ENCODE measurements around the gene ACVR1C.

The ACVR1C gene

DNA sequence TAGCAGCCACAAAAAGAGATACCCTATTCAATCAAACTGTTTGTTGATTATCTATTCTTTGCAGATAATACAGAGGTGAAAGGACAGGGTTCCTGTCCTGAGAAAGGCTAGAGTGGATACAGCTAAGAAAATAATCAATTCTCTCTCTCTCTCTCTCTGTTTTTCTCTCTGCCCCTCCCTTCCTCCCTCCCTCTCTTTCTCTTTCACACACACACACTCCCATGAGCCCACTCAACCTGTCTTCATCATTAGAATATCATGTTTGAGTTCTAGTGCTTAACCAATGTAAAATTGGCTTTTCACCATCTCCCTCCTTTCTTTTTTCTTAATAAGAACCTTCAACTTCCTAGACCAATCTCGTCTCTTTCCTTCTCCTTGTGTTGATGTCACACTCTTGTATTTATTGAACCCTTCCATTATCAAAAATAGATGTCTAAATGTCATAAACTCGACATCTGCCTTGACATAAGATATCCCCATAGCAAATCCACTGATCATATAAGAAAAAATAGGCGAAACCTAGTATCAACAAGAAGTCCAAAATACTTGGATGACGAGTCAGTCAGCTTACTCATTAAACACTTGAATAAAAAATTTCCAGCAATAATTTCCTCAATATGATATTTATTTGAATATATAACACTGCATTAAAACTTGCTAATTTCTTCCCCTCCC is 141.9 kb downstream of the ACVR1C start:
- in situ Hi-C loops (cut with MboI; ENCODE audit: low sequenced_read_pairs, unreplicated experiment), result loop anchor here (10.0 kb wide), 1 partner anchor 182 kb away; no protein-coding TSS in a partner anchor
- TF ChIP-seq, protein P1, sequence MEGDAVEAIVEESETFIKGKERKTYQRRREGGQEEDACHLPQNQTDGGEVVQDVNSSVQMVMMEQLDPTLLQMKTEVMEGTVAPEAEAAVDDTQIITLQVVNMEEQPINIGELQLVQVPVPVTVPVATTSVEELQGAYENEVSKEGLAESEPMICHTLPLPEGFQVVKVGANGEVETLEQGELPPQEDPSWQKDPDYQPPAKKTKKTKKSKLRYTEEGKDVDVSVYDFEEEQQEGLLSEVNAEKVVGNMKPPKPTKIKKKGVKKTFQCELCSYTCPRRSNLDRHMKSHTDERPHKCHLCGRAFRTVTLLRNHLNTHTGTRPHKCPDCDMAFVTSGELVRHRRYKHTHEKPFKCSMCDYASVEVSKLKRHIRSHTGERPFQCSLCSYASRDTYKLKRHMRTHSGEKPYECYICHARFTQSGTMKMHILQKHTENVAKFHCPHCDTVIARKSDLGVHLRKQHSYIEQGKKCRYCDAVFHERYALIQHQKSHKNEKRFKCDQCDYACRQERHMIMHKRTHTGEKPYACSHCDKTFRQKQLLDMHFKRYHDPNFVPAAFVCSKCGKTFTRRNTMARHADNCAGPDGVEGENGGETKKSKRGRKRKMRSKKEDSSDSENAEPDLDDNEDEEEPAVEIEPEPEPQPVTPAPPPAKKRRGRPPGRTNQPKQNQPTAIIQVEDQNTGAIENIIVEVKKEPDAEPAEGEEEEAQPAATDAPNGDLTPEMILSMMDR (IDR thresholded peaks at IDR 0.05; ENCODE audit: borderline replicate concordance, control extremely low read depth, extremely low read depth, insufficient read depth, missing control alignments), result no peak
- no peak for DNase-seq (ENCODE audit: low spot score)

DNA sequence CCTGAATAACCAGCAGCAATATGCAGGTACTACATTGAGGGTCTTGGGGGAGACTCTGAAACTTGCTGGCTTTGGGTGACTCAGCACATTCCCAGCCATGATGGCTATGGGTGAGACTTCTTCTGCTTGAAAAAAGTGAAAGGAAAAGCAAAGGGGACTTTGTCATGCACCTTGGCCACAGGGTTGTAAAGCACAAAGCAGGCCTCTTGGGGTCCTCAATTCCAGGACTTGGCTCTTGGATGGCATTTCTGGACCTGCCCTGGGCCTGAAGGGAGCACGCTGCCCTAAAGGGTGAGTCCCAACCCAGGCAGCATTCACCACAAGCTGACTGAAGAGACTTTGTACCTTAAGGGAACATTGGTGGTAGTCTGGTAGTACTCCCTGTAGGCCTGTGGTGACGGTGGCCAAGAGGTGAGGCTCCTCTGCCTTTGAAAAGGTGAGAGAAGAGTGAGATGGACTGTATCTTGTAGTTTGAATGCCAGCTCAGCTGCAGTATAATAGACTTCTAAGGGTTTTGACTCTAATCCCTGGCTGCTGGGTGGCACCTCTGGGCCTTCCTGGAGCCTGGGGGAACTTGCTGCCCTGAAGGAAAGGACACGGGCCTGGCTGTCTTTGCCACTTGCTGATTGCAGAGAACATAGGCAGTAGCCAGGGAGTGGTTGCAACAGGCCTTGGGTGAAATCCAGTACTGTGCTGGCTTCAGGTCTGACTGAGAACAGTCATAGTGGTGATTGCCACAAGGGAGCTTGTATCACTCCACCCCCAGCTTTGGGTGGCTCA is 148.3 kb downstream of the ACVR1C start:
- TF ChIP-seq, protein P1 (IDR thresholded peaks at IDR 0.05; ENCODE audit: borderline replicate concordance, control extremely low read depth, extremely low read depth, insufficient read depth, missing control alignments), result no peak
- in situ Hi-C loops (cut with MboI; ENCODE audit: low sequenced_read_pairs, unreplicated experiment), result loop anchor here (10.0 kb wide), 1 partner anchor 176 kb away; no protein-coding TSS in a partner anchor
- DNase-seq (ENCODE audit: low spot score), result peak; percentile 30

DNA sequence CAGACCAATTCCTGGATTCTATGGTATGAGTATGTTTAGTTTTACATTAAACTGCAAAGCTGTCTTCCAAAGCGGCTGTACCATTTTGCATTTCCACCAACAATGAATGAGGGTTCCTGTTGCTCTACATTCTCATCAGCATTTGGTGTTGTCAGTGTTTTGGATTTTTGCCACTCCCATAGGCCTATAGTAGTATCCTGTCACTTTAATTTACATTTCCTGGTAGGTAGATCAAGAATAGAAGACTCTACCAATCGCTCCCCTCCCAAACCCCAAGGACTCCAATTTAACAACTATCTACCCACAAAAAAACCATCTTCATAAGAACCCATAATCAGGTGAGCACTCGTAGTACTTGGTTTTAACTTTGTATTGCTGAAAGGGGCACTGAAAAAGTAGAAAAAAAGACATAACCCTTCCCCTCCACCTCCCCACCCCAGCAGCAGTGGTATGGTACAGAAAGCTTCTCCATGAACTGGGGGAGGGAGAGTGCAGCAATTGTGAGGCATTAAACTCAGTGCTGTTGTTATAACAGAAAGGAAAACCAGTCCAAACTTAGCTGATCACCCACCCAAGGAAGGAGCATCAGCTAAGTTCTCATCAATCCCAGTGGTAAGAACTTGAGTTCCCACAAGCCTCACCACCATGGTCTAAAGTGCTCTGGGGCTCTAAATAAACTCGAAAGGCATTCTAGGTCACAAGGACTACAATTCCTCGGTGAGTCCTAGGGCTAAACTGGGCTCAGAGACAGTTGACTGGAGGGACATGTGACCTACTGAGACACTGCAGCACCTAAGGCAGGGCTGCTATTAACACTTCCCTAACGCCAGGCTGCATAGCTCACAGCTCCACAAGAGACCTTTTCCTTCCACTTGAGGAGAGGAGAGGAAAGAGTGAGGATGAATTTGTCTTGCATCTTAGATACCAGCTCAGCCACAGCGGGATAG is 149.3 kb downstream of the ACVR1C start:
- TF ChIP-seq, protein P1 (IDR thresholded peaks at IDR 0.05; ENCODE audit: borderline replicate concordance, control extremely low read depth, extremely low read depth, insufficient read depth, missing control alignments), result no peak
- DNase-seq (ENCODE audit: low spot score), result no peak
- in situ Hi-C loops (cut with MboI; ENCODE audit: low sequenced_read_pairs, unreplicated experiment), result loop anchor here (10.0 kb wide), 1 partner anchor 175 kb away; no protein-coding TSS in a partner anchor

DNA sequence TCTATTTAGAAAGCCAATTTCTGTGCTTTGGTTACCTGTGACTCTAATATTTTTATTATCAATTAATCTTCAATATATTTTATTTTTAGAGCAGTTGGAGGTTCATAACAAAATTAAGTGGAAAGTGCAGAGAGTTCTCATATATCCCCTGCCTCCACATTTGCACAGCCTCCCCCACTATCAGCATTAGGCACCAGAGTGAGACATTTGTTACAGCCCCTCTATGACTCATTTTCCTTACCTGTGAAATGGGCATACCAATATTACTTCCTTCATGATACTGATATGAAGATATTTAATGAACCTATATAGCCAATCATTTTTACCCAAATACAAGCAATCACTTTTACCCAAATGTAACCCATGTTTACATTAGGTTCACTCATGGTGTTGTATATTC is 150.7 kb downstream of the ACVR1C start:
- TF ChIP-seq, protein P1 (IDR thresholded peaks at IDR 0.05; ENCODE audit: borderline replicate concordance, control extremely low read depth, extremely low read depth, insufficient read depth, missing control alignments), result no peak
- DNase-seq (ENCODE audit: low spot score), result no peak
- in situ Hi-C loops (cut with MboI; ENCODE audit: low sequenced_read_pairs, unreplicated experiment), result no loop called here

DNA sequence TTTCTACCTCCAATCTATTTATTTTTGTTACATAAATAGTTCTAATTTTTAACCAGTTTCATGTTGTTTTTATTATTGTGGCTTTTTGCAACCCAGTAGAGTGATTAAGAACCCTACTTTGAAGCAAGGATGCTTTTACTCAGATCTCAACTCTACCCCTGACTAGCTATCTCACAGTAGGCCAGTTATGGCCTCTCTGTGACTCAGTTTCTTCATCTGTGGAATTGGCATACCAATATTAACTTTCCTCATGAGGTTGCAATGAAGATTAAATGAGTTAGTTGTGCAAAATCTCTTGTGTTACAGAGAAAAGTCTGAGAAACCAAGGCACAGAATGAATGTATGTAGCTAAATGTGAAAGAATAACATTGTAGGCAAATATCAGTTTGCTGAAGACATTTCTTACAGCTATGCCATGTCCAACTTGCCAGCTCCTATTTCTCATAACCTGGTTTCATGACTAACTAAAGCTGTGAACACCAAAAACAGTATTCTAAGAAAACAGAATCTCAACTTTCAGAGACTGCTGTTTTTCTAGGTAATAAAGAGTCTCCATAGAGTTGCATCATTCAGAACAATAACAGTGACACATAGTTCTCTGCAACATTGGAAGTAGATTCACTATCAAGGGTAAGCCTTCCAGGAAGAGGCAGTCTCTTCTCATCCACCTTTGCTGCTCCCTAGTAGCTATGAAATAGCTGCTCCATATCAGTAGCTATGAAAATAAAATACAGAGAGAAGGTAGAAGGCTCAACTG is 151.5 kb downstream of the ACVR1C start:
- in situ Hi-C loops (cut with MboI; ENCODE audit: low sequenced_read_pairs, unreplicated experiment), result no loop called here
- no peak for DNase-seq (ENCODE audit: low spot score)
- TF ChIP-seq, protein P1 (IDR thresholded peaks at IDR 0.05; ENCODE audit: borderline replicate concordance, control extremely low read depth, extremely low read depth, insufficient read depth, missing control alignments), result no peak
